ENCODE data around the gene DNAAF5.
A peak's percentile ranks its signal among the peaks of the same experiment; 100 is the strongest.

Gene DNAAF5

DNA sequence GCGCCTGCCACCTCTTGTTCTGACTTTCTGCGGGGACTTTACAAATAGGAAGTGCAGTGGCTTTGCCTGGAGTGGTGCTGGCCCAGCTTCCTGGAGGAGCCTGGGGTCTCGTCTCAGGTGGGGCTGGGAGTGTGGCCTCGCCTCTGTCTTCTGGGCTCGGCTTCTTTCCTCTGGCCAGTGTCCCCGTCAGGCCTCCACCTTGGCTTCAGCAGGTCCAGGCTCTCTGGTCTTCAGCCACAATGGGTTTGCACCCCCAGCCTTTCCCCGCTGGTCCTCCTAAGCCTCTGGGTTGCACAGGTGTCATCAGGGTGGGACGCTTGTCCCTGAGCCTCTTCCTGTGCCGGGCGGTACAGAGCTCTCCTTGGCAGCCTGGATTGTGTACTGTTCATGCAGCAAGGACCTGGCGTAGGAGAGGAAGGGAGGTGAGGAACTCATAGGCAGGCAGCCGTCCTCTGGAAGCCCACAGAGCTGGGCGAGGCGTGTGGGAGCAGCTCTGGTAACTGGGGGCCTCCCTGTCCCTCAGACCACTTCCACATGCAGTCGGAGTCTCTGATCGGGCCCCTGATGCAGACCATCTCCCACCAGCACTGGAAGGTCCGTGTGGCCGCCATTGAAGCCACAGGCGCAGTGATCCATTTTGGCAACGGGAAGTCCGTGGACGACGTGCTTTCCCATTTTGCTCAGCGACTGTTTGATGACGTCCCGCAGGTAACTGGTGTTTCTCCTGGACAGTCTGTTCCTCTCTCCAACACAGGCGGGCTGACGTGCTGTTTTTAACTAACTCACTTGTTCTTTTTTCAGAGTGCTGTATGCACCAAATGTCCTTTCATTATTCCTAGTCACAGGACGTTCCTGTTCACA, 2.9 kb downstream of the DNAAF5 start:
- Histone ChIP-seq H3K9me3 (peaks cover 9% of the 10 kb centered on the region), H3K36me3 (replicated peaks) (peaks cover 38% of the 10 kb centered on the region)

DNA sequence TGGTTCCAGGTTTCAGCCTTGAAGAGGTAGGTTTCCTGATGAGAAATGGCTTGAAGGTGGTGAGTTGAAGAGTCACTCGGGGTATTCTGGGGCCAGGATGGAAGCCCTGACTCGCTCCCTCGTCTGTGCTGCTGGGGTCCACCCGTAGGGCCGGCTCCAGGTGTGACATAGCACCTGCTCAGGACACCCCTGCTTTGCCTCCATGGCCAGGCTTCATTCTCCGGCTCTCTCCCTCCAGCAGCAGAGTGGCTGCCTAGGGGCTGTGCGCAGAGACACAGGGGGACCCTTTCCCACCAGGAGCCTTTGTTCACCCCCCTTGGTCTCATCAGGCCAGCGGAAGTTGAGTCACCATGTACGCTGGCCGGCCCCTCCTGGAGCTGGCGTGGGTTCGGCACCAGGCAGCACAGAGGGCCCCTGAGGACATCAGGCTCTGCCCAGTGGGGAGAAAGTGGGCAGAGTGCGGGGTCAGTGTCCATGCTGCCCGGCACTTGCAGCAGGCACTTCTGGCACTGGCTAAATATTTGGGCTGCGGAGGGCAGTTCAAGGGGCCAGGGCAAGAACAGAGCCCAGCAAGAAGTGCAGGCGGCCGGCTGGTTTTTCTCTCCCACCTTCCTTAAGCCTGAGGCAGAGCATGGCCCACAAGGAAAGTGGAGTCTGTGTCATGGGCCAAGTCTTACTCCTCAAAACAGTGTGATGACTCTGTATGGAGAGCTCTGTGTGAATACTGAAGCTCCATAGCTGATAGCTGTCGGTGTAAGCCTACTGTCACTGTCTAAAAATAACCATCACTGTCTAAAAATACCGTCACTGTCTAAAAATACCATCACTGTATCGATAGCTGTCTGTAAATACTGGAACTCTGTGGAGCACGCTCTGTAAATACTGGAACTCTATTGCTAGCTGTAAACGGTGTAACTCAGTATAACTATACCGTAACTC, 4.3 kb downstream of the DNAAF5 start:
- no peak for DNase-seq (ENCODE audit: low spot score in 2 of 2)
- Histone ChIP-seq H3K4me3 (no peak overlapping the region), H3K36me3 (replicated peaks) (peaks cover 42% of the 10 kb centered on the region), H3K4me1 (no peaks in the 10 kb centered on the region; the same call in 1 of the 2 replicates), H3K27me3 (ENCODE audit: low read depth) (no peaks in the 10 kb centered on the region), H3K9me3 (peaks cover 9% of the 10 kb centered on the region; the same call in 1 of the 2 replicates)
- in situ Hi-C loops (cut with MboI; ENCODE audit: low sequenced_read_pairs), result no loop called here

More for the DNA sequence above, 2.9 kb downstream of the DNAAF5 start:
- no peak for DNase-seq (ENCODE audit: low spot score in 2 of 2)
- no peaks in the 10 kb centered on the region for H3K27me3 ChIP-seq (ENCODE audit: low read depth)
- H3K4me1 ChIP-seq, result no peaks in the 10 kb centered on the region; the same call in 1 of the 2 replicates
- in situ Hi-C loops (cut with MboI; ENCODE audit: low sequenced_read_pairs), result no loop called here
- no peak overlapping the region for H3K4me3 ChIP-seq

- no peaks in the 10 kb centered on the region for H3K27me3 ChIP-seq (ENCODE audit: low read depth)
- H3K4me1 ChIP-seq, result no peaks in the 10 kb centered on the region; the same call in 1 of the 2 replicates
- DNase-seq (ENCODE audit: low spot score in 2 of 2), result no peak
- H3K9me3 ChIP-seq, result peaks cover 9% of the 10 kb centered on the region; the same call in 1 of the 2 replicates
- H3K36me3 ChIP-seq (replicated peaks), result peaks cover 42% of the 10 kb centered on the region
- no peak overlapping the region for H3K4me3 ChIP-seq
- in situ Hi-C loops (cut with MboI; ENCODE audit: low sequenced_read_pairs), result no loop called here
These were observed 5.1 kb downstream of the DNAAF5 start for GRCh38 chr7:731440-732085.

- Histone ChIP-seq H3K4me1 (no peaks in the 10 kb centered on the region; the same call in 1 of the 2 replicates), H3K36me3 (replicated peaks) (peaks cover 42% of the 10 kb centered on the region), H3K27me3 (ENCODE audit: low read depth) (no peaks in the 10 kb centered on the region), H3K4me3 (no peak overlapping the region), H3K9me3 (peaks cover 9% of the 10 kb centered on the region; the same call in 1 of the 2 replicates)
- DNase-seq (ENCODE audit: low spot score in 2 of 2), result peak in 1 of 2 experiments; percentile 24
- in situ Hi-C loops (cut with MboI; ENCODE audit: low sequenced_read_pairs), result no loop called here
These were observed 5.6 kb downstream of the DNAAF5 start for GRCh38 chr7:732094-732541.

GRCh38 chr7:732556-732955, 6.1 kb downstream of the DNAAF5 start:
- H3K27me3 ChIP-seq (ENCODE audit: low read depth), result no peaks in the 10 kb centered on the region
- in situ Hi-C loops (cut with MboI; ENCODE audit: low sequenced_read_pairs), result no loop called here
- H3K4me3 ChIP-seq, result no peak overlapping the region
- DNase-seq (ENCODE audit: low spot score in 2 of 2), result no peak
- H3K9me3 ChIP-seq, result peaks cover 9% of the 10 kb centered on the region; the same call in 1 of the 2 replicates
- H3K4me1 ChIP-seq, result no peaks in the 10 kb centered on the region; the same call in 1 of the 2 replicates
- H3K36me3 ChIP-seq (replicated peaks), result peaks cover 42% of the 10 kb centered on the region

- no peak for DNase-seq (ENCODE audit: low spot score in 2 of 2)
- Histone ChIP-seq H3K27me3 (ENCODE audit: low read depth) (no peaks in the 10 kb centered on the region), H3K9me3 (peaks cover 9% of the 10 kb centered on the region; the same call in 1 of the 2 replicates), H3K4me3 (no peak overlapping the region), H3K36me3 (replicated peaks) (peaks cover 46% of the 10 kb centered on the region), H3K4me1 (no peaks in the 10 kb centered on the region)
- in situ Hi-C loops (cut with MboI; ENCODE audit: low sequenced_read_pairs), result no loop called here
These were observed 7.7 kb downstream of the DNAAF5 start for GRCh38 chr7:734214-734613.

GRCh38 chr7:734808-735207, 8.3 kb downstream of the DNAAF5 start:
- Histone ChIP-seq H3K36me3 (replicated peaks) (peaks cover 42% of the 10 kb centered on the region), H3K27me3 (ENCODE audit: low read depth) (no peaks in the 10 kb centered on the region), H3K4me3 (no peak overlapping the region), H3K4me1 (no peaks in the 10 kb centered on the region), H3K9me3 (peaks cover 9% of the 10 kb centered on the region; the same call in 1 of the 2 replicates)
- in situ Hi-C loops (cut with MboI; ENCODE audit: low sequenced_read_pairs), result no loop called here
- no peak for DNase-seq (ENCODE audit: low spot score in 2 of 2)

- Histone ChIP-seq H3K4me1 (no peaks in the 10 kb centered on the region), H3K9me3 (peaks cover 9% of the 10 kb centered on the region; the same call in 1 of the 2 replicates), H3K27me3 (ENCODE audit: low read depth) (no peaks in the 10 kb centered on the region), H3K36me3 (replicated peaks) (peaks cover 27% of the 10 kb centered on the region), H3K4me3 (no peak overlapping the region)
- in situ Hi-C loops (cut with MboI; ENCODE audit: low sequenced_read_pairs), result no loop called here
- DNase-seq (ENCODE audit: low spot score in 2 of 2), result no peak
These were observed 11.7 kb downstream of the DNAAF5 start for GRCh38 chr7:738241-738640.

DNA sequence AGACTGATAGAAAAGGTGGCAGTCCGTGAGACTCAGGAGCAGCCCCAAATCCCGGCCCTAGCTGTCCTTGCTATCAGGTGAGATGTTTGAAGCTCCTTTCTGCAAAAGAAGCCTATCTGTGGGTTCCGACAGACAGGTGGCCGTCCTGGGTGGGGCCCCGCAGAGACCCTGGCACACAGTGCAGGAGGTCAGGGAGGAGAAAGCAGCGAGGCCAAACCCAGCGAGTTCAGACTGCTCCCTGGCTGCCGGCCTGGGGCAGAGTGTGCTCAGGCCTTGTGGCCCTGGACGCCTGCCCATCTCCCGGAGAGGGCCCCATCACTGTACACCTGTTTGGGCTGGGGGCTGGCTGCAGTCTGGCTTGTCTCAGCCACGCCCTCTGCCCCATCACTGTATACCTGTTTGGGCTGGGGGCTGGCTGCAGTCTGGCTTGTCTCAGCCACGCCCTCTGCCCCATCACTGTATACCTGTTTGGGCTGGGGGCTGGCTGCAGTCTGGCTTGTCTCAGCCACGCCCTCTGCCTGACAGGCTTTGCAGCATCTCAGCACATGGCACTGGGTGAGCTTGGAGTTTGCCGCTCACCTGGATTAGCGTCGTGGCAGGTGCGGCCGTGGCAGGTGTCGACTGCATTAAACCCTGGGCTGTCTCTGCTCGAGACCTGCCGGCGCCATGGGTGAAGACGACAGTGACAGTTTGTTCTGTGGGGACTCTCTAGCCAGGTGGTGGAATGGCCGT, 12.4 kb downstream of the DNAAF5 start:
- no peaks in the 10 kb centered on the region for H3K27me3 ChIP-seq (ENCODE audit: low read depth)
- H3K4me1 ChIP-seq, result no peaks in the 10 kb centered on the region
- H3K9me3 ChIP-seq, result peaks cover 5% of the 10 kb centered on the region; the same call in 1 of the 2 replicates
- H3K4me3 ChIP-seq, result no peak overlapping the region
- in situ Hi-C loops (cut with MboI; ENCODE audit: low sequenced_read_pairs), result no loop called here
- no peak for DNase-seq (ENCODE audit: low spot score in 2 of 2)
- H3K36me3 ChIP-seq (replicated peaks), result peaks cover 27% of the 10 kb centered on the region

GRCh38 chr7:739455-739982, 13.0 kb downstream of the DNAAF5 start:
- in situ Hi-C loops (cut with MboI; ENCODE audit: low sequenced_read_pairs), result no loop called here
- no peak for DNase-seq (ENCODE audit: low spot score in 2 of 2)
- Histone ChIP-seq H3K4me1 (no peaks in the 10 kb centered on the region), H3K9me3 (peaks cover 2% of the 10 kb centered on the region; the same call in 1 of the 2 replicates), H3K27me3 (ENCODE audit: low read depth) (no peaks in the 10 kb centered on the region), H3K36me3 (replicated peaks) (peaks cover 24% of the 10 kb centered on the region), H3K4me3 (no peak overlapping the region)

DNA sequence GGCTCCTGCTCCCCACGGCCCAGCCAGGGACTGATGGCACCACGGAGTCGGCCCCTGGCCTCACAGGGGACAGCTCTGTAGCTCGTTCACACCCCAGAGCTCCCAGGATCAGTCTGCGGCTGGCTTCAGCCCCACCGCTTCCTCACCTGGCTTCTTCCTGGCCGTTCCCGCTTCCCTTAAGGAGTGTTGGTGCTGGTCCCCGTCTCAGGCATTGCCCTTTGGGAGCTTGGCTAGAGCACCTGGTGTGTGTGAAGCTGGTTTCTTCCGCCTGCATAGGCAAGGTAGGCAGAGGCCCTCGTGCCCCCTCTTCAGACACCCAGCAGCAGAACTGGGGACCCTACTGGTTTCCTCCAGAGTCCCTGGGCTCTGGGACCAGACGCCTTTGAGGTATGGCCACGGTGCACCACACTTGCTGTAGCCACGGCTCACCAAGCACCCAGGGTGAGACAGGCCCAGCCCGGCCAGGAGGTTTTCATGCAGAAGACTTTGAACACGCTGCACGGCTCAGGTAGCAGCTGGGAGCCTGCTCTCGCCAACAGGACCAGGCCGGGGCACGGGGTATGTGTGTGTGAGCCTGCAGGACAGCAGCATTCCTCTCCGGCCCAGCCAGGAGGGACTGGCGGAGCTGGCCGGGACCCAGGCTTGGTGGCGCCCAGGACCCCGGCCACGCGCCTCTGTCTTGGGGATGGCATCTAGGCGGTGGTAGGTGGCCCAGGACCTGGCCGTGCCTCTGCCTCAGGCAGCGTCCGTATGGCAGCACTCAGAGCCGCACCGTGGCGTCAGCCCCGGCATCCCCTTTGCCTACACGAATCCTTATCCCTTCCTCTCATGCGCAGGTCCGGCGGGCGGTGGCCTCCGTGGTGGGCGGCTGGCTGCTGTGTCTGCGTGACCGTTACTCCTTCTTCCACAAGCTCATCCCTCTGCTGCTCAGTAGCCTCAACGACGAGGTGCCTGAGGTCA, 13.8 kb downstream of the DNAAF5 start:
- H3K36me3 ChIP-seq (replicated peaks), result peaks cover 30% of the 10 kb centered on the region
- in situ Hi-C loops (cut with MboI; ENCODE audit: low sequenced_read_pairs), result no loop called here
- H3K4me3 ChIP-seq, result no peak overlapping the region

More for the DNA sequence above, 13.8 kb downstream of the DNAAF5 start:
- Histone ChIP-seq H3K27me3 (ENCODE audit: low read depth) (no peaks in the 10 kb centered on the region), H3K4me1 (no peaks in the 10 kb centered on the region), H3K9me3 (no peaks in the 10 kb centered on the region)
- DNase-seq (ENCODE audit: low spot score in 2 of 2), result no peak
